NCI-H774 (cell line): ENCODE results near the gene RSPH6A.

Experiments used
- DNase-seq: peaks from one replicate; lab custom pipeline; 2025; lab: John Stamatoyannopoulos, UW

RSPH6A gene

GRCh38 chr19:45814851-45815480 lies at the start of gene RSPH6A:
TSS of gene RSPH6A (minus strand) at chr19:45815308. CDS start at chr19:45815176, 132 bp downstream.
- no peak for DNase-seq

DNA sequence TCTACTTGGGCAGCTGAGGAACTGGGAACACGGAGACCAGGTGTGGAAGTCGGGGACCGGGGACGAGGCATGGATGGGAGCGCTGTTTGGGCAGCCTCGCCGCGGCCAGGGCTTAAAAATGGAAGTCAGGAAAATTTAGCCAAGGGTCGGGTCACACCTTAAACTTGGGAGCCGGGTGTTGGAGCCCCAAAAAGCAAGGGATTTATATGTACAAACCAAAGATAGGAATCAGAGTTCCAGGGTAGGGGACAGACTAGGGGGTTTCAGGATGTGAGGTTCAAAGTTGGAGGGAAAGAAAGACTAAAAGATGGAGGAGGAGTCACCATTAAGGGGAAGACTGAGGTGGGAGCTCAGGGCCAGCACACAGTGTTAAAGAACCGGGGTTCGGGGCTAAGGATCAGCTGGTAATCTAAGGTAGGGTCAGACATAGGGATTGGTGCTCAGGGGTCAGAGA lies 49.5 kb upstream of the RSPH6A start:
- no peak for DNase-seq

GRCh38 chr19:45863840-45864628 lies 48.9 kb upstream of the RSPH6A start, which contains the start of gene FOXA3:
TSS of gene FOXA3 (plus strand) at chr19:45864326. CDS start at chr19:45864457, 131 bp downstream.
- DNase-seq, result peak; percentile 69

DNA sequence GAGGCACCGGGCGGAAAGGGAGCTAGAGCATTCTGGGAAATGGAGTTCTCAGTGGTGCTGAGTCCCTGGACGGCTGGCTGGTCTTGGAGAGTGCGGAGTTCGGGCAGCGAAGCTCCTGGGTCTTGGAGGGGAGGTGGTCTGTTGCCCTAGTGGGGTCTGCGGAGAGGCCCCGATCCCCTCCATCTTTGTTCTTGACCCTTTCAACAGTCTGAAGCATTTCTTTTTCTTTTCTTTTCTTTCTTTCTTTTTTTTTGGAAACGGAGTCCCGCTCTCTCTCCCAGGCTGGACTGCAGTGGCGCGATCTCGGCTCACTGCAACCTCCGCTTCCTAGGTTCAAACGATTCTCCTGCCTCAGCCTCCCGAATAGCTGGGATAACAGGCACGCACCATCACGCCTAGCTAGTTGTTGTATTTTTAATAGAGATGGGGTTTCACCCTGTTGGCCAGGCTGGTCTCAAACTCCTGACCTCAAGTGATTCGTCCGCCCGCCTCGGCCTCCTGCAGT lies 48.3 kb upstream of the RSPH6A start:
- DNase-seq, result no peak

DNA sequence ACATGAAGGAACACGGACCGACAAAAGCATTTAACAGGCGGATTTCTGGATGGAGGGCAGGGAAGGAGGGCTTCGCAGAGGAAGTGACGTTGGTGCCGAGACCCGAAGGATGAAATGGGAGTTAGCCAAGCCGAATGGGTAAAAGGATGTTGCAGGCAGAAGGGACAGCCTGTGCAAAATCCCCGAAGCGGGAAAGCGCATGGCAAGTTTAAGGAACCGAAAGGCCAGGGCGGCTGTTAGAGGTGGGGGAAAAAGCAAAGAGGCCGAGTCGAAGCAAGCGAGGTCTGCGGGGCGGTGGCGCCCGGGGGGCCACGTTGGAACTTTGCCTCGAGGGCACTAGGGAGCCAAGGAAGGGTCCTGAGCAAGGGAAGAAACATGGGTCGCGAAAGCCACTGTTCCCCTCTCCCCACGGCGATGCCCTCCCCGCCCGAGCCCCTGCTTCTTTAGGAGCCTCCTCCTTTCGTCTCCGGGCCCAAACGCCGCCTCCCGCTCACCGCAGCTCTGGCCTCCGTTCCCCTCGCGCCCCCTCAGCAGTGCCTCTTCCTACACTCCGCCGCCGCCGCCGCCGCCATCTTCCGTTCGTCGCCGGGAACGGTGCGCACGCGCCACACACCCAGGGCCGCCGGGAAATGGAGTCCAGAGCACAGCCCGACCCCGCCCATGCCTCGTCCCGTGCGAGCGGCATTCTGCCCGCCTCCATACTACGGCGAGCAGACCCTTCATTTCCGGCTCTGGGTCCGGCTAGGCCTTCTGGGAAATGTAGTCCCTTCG lies 47.6 kb upstream of the RSPH6A start, which contains the start of gene SYMPK:
Gene SYMPK (minus strand): TSS at position 584 of the 771 bp plus-strand sequence. CDS start 8,652 bp downstream, outside the sequence.
- DNase-seq, result peak; percentile 98

DNA sequence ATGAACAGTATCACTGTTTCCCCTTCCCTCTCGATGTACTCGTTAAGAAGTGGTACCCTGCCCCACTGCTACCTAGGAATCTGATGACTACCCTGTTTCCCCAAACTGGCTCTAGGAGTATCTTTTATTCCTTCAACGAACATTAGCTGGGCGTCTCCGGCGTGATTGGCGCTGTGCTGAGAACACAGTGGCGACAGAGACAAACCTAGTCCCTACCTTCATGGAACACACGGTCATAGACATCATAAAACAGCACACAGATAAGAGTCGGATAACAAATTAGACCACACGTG lies 47.1 kb upstream of the RSPH6A start:
- DNase-seq, result no peak

DNA sequence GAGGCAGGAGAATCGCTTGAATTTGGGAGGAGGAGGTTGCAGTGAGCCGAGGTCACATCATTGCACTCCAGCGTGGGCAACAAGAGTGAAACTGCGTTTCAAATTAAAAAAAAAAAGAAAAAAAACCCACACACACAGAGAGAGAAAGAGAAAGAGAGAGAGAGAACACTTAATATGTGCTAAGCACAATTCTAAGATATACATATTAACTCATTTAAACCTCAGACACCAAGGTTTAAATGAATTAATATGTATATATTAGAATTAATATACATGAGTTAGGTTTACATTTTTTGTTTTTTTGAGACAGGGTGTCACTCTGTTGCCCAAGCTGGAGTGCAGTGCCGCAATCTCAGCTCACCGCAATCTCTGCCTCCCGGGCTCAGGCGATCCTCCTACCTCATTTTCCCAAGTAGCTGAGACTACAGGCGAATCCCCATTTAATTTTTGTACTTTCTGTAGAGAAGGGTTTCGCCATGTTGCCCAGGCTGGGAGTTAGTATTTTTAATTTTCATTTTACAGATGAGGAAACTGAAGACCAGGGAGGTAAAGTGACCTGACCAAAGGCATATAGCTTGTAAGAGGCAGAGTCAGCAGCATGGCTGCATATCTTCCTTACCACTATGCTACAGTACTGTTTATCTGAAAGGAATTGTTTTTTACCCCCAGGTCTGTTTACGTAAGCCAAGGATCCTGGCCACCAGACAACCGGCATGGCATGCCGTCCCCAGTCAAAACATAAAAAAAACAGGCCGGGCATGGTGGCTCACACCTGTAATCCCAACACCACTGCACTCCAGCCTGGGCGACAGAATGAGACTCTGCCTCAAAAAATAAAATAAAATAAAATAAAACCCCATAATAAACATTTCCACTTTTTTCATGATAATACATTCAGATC lies 45.5 kb upstream of the RSPH6A start:
- DNase-seq, result no peak

DNA sequence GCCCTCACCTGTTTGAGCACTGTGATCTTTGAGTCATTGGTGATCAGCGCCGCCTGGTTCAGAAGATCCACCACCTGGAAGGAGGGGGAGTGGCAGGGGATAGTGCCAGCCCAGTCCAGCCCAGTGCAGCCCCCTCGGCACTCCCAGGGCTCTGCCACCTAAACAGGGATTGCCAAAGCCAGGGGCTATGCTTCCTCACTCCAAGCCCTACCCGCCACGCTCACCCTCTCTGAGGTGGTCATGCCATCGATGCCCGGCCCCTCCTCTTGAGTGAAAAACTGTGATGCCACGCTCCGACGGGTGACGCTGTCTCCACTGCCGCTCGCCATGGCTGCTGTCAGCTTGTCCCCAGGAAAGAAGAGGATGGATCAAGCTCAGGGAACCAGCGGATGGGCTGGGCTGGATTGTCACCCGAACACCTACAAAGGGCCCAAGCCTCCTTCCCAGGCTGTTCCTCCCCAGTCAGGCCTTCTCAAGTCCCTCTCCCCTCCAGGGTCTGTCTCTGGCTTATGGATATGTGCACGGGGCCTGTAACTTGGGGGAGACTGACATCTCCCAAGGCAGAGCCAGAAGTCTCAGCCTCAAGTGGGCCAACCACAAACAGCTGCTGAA lies 39.2 kb upstream of the RSPH6A start:
- no peak for DNase-seq

DNA sequence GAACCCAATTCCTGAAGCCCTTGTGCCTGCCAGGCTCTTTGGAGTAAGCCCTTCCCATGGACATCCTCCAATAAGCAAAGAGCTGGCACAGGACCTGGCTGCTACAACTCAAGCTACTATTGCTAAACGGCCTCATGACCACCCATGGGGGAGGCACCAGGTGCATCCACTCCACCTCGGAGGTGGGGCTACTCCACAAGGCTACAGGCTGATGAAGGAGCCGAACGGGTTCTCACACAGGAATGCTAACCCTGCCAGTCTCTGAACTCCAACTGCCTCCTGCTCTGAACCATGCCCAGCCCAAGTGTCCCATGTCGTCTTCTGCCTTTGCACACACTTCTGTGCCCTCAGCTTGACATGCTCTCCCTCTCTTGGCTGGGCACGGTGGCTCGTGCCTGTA lies 37.9 kb upstream of the RSPH6A start:
- DNase-seq, result no peak

- no peak for DNase-seq
These were observed 37.1 kb upstream of the RSPH6A start for GRCh38 chr19:45852145-45852750.

DNA sequence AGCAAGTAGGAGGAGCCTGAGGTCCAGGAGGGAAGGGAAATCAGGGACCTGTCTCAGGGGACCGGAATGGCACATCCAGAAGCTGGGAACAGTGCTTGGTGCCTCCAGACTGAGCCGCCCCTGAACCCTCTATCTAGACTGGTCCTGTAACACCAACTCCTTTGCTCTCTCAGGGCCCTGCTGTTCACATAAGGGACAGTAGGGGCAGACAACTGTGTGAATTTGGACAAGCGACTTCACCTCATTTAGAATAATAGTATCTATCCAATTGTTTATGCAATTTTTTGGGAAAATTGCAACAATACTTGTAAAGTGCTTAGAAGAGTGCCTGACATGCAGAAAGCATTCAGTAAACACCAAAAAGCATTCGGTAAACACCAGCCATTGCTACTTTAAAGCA lies 33.8 kb upstream of the RSPH6A start:
- no peak for DNase-seq

GRCh38 chr19:45847663-45848062 lies 32.6 kb upstream of the RSPH6A start:
- no peak for DNase-seq

- no peak for DNase-seq
These were observed 27.1 kb upstream of the RSPH6A start for GRCh38 chr19:45842198-45842597.

- no peak for DNase-seq
These were observed 19.9 kb upstream of the RSPH6A start for GRCh38 chr19:45834970-45835369.

DNA sequence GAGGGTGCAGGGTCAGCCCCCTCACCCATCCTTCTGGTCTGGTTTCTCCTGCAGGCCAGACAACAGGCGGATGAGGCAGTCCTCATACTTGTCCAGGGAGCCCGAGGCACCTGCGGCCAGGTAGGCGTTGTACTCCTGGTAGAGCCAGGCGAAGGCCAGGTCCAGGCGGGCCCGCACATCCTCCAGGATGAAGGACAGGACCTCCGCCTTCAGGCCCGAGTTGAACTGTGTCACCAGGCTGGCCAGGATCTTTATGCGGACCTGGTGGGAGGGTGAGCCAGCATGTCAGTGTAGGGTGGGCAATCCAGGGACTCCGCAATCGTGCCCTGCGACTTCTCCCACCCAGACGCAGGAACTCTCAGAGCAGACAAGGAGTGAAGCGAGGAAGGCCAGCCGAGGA lies 13.8 kb upstream of the RSPH6A start:
- no peak for DNase-seq

DNA sequence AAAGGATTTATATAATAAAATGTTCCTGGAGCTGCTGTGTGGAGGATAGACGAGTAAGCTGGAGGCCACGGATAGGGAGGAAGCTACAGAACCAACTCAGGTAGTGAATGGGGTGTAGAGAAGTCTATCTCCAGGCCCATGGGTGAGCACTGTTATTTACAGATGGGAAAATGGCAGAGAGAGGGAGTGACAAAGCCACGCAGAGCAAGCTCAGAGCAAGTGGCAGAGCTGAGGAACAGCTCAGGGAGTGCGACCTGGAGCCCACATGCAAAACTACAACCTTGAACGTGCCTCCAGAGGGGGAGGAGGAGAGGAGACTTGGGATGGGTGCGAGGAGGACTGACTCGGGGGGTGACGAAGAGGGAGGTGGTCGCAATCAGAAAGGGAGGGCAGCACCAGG lies 13.4 kb upstream of the RSPH6A start:
- DNase-seq, result no peak

- no peak for DNase-seq
These were observed 12.5 kb upstream of the RSPH6A start for GRCh38 chr19:45827459-45828093.

DNA sequence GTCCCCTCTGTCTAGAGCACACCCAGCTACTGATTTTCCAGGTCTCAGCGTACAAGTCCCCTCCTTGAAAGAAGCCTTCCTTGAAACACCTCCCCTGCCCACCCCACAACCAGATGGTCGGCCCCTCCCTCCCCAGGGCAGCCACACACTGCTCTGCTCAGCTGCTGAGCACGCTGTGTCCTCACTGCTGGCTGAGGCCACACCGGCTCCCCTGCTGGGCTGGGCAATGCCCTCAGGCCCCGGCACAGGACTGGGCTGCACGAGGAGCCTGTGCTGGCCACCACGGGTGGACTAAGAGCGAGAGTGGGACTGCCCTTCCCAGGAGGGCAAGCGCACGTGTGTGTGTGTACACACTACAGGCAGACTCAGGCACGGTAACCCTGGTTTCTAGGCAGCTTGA lies 11.8 kb upstream of the RSPH6A start:
- no peak for DNase-seq

- no peak for DNase-seq
These were observed 11.1 kb upstream of the RSPH6A start for GRCh38 chr19:45825917-45826893.
